HG03064 (cell line): ENCODE measurements around the gene RTL10.

Source experiments
- ATAC-seq: cut with Tn5 transposase; IDR thresholded peaks from one replicate; pipeline ENCODE4 v1.9.1; 2021; ENCODE audit warnings: low read depth; ENCODE audit not compliant: unreplicated experiment

The RTL10 gene

DNA sequence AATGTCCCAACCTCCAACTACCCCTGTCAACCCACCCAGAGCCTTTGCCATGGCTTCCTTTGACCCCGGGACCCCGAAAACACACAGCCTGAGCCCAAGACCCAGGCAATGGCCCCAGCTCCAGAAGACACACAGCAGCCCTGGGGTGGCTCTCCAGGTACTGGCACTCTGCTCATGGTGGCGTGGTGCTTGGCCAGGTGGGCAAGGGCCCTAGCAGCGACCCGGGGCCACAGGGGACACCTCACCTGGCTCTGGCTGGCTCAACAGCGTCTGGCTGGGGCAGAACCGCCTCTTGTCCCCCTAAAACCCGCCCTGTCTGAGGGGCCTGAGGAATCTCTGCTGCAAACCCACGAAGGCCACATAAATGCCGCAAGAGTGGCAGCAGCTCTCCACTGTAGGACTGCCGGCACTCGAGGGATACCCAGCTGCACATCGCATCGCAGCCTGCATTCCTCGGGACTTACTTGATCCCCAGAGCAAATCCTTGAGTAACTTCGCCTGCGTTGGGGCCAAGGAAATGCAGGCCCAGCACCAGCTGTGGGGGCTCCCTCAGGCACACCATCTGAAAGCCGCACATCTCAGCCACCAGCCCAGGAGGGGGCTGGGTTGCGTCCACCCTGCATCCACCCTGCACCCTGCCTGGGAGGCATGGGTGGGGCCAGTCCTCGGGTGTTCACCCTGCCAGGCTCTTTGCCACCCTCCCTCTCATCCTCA lies 23.1 kb upstream of the RTL10 start:
- ATAC-seq: no peak

DNA sequence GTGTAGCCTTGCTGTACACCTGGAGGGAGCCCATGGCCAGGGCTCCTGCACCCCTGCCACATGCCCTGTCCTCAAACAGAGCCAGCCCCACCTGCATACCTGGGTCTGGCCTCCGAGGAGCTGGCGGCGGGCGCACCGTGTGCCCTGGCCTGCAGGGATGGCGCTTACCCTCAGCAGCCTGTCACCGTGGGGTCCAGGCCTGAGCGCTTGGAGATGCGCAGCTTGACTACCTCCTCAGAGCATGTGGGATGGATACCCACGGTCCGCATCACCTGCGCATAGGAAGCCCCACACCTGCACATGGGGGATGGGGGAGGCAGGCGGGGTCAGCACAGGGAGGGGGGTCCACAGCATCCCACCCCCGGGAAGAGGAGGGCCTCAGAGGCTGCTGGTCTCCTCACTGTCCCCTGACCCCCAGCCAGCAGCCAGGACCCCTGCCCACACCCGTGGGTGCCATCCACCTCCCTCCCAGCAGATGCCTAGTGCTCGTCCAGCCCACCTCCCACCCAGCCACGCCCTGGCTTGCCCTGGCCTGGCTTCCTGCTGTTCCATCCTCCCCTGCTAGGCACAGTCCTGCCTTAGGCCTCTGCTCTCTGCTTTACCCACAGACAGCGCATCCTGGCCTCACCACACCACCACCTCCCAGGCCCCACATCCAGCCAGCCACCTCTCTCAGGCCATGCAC lies 22.4 kb upstream of the RTL10 start:
- no peak for ATAC-seq

DNA sequence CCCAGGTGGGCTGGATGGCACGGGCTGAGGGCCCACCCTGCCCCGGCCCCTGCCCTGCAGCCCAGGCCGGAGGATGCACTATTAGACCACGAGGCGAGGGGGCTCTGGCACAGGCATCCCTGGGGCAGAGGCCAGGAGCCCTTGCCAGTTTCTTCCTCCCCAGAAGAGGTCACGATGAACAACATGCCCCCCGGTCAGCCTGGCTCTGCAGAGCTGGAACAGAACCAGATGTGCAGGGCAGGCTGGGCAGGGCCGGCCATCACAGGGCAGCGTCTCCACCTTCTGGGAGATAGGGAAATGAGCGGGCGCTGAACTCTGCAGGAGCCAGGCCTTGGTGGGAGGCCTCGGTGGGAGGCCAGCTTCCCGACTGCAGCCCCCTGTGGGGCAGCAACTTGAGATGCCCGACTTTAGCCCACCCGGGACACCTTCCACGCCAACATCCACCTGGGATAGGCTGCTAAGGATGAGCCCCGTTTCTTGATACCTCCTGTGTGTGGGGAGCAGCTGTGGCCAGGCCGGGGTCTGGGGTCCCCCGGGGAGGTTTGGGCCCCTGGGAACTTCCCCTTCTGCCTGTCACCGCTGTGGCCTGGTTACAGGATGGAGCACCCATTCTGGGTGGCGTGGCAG lies 21.8 kb upstream of the RTL10 start:
- no peak for ATAC-seq

DNA sequence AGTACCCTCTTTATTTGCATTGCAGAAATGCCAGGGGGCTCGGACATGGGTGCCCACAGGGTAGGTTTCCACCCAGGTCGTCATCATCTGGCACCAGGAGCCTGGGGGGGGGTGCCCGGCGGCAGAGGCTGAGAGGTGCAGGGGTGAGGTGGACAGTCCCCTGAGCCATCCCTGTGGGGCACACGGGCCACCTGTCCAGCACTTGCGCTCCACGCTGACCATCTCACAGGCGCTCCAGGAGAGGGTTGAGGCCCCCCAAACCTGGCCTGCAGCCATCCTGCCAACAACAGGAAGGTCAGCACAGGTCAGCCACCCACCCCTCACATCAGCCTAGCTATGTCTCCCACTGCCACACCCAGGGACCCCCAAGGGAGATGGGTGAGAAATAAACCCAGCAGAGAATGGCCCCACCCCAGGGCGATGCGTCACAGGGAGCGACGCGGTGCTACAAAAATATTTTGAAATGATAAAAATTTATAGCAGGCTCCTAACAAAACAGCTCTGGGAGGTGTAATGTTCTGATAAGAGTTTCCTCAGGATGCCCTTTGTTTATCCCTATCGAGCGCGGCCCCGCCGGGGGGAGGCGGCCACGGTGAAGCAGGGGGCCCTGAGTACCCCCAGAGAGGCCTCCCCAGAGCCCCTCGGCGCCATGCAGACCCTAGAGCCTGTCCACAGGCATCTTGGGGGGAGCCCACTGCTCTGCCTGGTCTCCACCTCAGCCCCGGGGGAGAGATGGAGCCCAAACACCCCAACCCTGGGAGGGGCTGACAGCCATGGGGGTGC lies 21.0 kb upstream of the RTL10 start:
- ATAC-seq: no peak

GRCh38 chr22:19875061-19875530 lies 20.4 kb upstream of the RTL10 start:
- no peak for ATAC-seq

DNA sequence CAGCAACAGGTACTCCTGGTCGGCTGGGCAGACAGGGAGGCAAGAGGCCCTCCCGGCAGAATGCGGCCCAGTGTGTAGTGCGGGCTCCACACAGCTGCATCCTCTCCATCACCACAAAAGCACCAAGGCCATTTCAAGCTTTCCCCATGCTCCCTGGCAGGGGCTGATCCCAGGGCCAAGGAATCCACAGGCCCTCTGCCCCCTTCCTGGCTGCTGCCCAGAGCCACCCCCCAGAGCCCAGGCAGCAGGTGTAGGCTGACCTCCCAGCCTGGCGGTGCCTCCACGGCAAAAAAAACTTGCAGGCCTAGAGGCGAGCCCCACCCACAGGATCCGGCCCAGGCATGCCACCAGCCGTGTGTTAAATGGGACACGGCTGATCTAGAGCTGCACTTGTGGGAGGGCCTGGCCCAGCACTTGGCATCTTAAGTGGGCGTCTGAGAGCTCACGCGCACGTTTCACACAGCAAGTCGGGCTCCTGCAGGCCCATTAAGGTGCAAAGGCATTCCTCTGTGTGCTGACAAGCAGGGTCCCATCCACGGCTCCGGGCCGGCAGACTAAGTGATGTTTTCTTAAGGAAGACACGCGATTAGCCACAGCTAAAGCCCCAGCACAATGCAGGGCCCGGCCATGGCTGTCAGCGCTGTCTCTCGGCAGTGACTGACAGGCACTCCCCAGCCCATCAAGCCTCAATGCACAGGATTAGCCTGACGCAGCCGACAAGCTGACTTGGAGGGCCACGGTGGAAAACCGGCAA lies 19.8 kb upstream of the RTL10 start:
- ATAC-seq: no peak

DNA sequence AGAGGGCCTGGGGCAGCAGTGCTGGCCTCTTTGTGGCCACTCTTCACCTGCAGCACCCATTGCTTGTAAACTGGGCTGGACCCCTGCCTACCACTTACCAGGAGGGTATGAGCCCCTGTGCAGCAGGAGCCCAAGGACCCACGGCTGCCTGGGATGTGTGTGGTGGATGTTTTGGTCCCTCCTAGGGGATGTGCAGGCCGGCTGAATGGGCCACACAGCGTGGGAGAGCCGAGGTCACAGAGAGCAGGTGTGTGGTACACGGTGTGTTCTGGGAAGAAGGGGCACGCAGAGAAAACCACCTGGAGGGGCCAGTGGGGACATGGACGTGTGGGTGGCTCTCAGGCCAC lies 19.3 kb upstream of the RTL10 start:
- ATAC-seq: no peak

GRCh38 chr22:19873138-19873959 lies 18.7 kb upstream of the RTL10 start:
- ATAC-seq: no peak

- ATAC-seq: no peak
Measured at GRCh38 chr22:19872779-19873137, 18.1 kb upstream of the RTL10 start.

DNA sequence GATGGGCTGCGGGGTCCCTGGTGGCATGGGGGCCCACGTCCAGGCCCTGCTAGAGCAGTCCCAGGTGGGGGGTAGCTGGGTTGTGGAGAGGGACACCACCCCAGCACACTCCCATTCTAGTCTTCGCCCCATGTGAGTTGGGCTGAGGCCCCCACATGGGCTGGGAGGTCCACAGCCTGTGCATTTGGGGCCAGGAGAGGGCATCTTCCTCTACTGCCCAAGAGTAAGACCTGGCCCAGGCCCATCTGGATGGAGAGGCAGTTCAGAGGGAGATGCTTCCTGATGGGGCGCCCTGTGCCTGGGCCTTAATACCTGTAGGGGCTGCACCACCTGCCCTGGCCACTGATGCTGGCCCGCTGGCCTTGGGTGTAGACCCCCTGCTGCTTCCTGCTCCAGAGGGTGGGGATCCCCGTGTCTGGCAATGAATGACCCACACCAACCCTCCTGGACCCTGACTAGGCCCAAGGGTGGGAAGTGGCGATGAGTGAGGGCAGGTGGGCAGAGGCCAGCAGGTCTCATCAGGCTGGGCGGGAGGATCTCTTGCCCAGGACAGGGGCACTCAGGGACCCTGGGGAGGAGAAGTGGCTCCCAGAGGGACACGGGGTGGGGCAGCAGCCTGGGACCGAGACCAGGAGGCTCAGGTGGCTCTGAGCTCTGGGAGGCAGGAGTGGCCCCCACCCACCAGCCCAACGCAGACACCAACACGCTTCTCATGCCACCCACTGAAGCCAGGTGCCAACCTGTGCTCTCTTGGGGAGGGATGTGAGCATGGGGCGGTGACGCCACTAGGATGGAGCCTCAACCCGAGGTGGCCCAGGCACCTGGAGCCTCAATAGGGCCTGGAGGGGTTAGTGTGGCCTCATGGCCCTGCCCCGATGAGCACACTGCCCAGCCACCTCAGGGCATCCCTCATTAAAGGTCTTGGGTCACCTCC lies 17.4 kb upstream of the RTL10 start:
- ATAC-seq: no peak

DNA sequence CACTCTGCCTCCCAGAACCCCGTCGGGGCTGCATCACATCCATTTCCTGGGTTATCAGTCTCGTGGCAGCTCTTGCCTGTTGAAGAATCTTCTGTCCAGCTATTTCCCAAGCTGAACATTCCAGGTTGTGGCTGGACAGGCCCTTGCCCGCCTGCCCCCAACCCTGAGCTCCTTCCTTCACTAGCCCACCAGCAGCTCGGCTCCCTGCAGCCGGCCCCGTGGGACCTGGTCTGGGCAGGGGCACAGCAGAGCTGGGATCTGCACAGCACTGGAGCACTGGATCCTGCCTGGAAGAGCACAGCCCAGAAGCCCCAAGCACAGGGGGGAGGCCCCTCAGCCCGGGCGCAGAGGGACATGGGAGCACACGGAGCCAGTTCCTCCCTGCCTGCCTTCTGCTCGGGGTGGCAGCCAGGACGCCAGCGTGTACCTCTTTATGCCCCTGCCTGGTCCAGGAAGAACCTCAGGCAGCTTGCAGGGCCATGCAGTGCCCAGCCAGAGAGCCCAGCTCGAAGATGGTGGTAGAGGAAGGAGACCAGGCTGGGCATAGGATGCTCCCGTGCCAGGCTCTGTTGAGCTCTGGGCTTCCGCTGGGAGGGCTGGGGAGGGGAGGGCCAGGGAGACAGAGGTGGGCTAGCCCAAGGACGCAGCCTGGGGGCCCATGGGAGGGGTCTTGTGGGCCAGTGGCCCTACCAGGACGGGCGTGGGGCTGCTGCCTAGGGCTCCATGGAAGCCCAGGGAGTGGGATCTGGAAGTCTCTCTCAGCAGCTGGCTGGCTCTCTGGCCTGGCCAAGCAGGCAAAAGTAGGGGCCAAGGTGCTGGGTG lies 16.6 kb upstream of the RTL10 start:
- ATAC-seq: no peak

DNA sequence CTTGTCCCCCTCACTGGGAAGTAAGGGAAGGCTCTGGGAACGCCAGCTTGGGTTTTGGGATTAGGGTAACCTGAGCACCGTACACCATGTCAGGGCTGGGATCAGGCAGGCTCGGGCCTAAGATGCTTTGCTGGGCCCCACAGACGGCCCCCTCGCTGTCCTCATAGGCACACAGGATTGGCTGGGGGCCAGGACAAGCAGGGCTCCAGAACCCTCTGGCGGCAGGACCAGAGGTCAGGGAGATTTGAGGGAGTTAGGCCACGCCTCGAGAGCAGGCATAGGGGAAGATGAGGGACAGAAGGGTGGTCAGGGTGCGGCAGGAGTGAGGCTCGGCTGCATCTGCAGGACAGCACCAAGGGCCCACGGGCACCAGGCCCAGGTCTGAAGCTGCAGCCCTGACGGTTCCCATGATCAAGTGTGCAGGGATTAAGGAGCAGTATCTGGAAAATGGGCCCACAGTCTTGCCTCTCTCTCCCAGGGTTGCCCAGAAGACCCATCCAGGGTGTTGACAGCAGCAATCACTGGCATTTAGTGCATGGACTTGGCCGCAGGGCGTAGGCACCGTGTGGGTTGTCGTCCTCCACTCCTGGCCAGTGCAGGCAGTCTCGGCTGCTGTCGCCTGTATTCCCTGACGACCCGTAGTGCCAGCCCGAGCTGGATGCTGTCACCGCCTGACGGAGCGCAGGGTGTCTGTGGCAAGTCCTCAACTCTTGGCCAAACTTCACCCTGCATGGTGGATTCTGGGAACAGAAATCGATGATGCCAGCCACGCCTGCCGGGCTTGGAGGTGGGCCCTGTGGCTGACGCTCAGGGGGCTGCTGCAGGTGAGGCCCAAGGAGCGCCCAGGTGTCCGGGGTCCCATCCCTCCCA lies 15.7 kb upstream of the RTL10 start:
- ATAC-seq: no peak

DNA sequence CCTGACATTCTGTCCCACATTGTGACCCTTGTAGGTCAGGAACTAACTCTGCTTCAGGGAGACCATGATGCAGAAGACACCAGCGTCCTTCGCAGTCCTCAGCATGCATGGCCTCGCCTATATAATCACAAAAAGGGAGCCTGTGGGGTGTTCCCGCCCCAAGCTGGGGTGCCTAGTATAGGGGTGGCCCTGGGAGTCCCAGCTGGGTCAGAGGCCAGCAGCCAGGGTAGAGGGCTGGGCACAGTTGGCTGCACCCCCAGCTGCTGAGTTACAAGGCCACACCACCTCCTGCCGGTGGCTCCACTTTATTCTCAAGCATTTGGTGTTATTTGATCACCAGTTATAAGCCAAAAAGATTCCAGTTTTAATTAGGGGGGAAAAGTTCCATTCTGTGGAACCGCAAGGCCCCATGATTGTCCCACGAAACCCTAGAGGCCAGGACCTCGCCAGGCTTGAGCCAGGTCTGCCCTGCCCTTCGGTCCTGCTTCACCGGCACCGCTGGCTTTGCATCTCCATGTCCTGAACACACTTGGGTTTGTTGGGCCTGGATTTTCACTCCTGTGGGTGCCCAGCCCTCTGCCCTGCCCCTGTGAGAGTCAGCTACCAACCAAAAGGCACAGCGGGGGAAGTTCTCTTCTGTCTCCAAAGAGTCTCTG lies 15.0 kb upstream of the RTL10 start:
- ATAC-seq: no peak

DNA sequence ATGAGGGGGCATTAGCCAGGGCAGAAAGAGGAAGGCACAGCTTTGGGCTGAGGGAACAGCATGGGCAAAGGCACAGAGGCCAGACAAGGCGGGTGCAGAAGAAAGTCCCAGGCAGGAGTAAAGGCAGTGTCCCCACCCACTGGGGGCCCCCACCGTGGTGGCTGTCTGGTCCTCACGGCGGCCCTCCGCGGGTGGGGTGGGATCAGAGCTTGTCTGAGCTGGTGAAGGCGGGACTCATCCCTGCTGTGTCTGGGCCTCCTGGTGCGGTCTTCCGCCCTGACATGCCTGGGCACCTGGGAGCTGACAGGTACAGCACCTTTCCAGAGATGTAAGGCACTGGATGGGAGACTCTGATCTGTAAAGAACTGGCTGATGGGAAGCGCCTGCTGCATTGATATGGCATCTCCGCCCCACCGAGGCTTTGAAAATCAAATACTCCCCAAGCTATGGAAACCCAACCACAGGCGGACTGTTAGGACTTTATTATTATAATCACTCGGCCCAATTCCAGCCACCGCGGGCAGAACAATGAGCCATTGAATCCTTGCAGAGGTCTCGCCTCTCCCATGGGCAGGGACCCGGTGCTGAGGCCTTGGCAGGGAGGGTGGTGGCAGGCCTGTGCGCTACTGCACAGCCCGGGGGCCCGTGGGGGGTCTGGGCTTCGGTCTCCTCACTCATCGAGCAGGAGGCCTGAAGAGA lies 14.2 kb upstream of the RTL10 start:
- ATAC-seq: no peak

DNA sequence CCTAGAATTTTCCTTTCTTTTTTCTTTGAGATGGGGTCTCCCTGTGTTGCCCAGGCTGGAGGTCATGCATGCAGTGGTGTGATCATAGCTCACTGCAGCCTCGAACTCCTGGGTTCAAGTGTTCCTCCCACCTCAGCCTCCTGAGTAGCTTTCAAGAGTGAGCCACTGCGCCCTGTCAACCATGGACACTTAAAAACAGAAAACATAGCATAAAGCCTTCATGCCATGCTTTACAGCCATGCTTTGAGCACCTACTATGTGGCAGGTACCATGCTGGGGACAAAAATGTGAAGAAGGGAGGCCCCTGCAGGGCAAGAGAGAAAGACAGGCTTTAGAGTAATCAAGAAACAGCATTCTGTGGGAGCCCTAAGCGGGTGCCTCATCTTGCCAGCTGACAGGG lies 13.7 kb upstream of the RTL10 start:
- ATAC-seq: no peak

- ATAC-seq: no peak
Measured at GRCh38 chr22:19867617-19868016, 12.9 kb upstream of the RTL10 start.
